ENCODE results near the gene CHTF18. TPM values are rescaled to one million over a fixed set of nuclear protein-coding genes. Genes with fewer than 3 reads are reported as not detected.

CHTF18 gene
- total and polyA plus RNA-seq, 2 experiments from 2014 or later = 61.3 to 129 TPM

GRCh38 chr16:800834-801511 lies 12.6 kb downstream of the CHTF18 start:
- peaks cover 23% of the 10 kb centered on the region; the same call in 2 of the 3 replicates for H3K36me3 Mint-ChIP-seq (ENCODE audit: low read depth)
- H3K4me1 ChIP-seq (ENCODE audit: insufficient read depth) = peaks cover 3% of the 10 kb centered on the region; the same call in 1 of the 2 replicates
- no peaks in the 10 kb centered on the region for H3F3A ChIP-seq (replicated peaks; ENCODE audit: low read depth)
- H3K4me1 Mint-ChIP-seq = peaks cover 4% of the 10 kb centered on the region; the same call in 1 of the 3 replicates
- peaks cover under 1% of the 10 kb centered on the region; the same call in 1 of the 2 replicates for H4K20me1 ChIP-seq (replicated peaks; ENCODE audit: insufficient read depth)
- H3K27me3 Mint-ChIP-seq (ENCODE audit: insufficient read depth, low read depth, poor library complexity) = peaks cover 31% of the 10 kb centered on the region
- no peak overlapping the region for H2AFZ ChIP-seq
- H3K9me2 ChIP-seq (ENCODE audit: insufficient read depth) = no peaks in the 10 kb centered on the region
- H3K79me2 ChIP-seq (replicated peaks; ENCODE audit: insufficient read depth) = no peaks in the 10 kb centered on the region
- H3K4me3 ChIP-seq = peak overlapping the region; percentile 57; the same call in 1 of the 2 replicates
- TF ChIP-seq, protein P1, sequence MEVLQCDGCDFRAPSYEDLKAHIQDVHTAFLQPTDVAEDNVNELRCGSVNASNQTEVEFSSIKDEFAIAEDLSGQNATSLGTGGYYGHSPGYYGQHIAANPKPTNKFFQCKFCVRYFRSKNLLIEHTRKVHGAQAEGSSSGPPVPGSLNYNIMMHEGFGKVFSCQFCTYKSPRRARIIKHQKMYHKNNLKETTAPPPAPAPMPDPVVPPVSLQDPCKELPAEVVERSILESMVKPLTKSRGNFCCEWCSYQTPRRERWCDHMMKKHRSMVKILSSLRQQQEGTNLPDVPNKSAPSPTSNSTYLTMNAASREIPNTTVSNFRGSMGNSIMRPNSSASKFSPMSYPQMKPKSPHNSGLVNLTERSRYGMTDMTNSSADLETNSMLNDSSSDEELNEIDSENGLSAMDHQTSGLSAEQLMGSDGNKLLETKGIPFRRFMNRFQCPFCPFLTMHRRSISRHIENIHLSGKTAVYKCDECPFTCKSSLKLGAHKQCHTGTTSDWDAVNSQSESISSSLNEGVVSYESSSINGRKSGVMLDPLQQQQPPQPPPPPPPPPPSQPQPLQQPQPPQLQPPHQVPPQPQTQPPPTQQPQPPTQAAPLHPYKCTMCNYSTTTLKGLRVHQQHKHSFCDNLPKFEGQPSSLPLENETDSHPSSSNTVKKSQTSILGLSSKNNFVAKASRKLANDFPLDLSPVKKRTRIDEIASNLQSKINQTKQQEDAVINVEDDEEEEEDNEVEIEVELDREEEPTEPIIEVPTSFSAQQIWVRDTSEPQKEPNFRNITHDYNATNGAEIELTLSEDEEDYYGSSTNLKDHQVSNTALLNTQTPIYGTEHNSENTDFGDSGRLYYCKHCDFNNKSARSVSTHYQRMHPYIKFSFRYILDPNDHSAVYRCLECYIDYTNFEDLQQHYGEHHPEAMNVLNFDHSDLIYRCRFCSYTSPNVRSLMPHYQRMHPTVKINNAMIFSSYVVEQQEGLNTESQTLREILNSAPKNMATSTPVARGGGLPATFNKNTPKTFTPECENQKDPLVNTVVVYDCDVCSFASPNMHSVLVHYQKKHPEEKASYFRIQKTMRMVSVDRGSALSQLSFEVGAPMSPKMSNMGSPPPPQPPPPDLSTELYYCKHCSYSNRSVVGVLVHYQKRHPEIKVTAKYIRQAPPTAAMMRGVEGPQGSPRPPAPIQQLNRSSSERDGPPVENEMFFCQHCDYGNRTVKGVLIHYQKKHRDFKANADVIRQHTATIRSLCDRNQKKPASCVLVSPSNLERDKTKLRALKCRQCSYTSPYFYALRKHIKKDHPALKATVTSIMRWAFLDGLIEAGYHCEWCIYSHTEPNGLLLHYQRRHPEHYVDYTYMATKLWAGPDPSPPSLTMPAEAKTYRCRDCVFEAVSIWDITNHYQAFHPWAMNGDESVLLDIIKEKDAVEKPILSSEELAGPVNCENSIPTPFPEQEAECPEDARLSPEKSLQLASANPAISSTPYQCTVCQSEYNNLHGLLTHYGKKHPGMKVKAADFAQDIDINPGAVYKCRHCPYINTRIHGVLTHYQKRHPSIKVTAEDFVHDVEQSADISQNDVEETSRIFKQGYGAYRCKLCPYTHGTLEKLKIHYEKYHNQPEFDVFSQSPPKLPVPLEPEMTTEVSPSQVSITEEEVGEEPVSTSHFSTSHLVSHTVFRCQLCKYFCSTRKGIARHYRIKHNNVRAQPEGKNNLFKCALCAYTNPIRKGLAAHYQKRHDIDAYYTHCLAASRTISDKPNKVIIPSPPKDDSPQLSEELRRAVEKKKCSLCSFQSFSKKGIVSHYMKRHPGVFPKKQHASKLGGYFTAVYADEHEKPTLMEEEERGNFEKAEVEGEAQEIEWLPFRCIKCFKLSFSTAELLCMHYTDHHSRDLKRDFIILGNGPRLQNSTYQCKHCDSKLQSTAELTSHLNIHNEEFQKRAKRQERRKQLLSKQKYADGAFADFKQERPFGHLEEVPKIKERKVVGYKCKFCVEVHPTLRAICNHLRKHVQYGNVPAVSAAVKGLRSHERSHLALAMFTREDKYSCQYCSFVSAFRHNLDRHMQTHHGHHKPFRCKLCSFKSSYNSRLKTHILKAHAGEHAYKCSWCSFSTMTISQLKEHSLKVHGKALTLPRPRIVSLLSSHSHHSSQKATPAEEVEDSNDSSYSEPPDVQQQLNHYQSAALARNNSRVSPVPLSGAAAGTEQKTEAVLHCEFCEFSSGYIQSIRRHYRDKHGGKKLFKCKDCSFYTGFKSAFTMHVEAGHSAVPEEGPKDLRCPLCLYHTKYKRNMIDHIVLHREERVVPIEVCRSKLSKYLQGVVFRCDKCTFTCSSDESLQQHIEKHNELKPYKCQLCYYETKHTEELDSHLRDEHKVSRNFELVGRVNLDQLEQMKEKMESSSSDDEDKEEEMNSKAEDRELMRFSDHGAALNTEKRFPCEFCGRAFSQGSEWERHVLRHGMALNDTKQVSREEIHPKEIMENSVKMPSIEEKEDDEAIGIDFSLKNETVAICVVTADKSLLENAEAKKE (CRISPR knock-in tag; IDR thresholded peaks at IDR 0.05) = no peak
- TF ChIP-seq ETS1 (IDR thresholded peaks at IDR 0.05) (no peak), CREB1 (CRISPR knock-in tag; IDR thresholded peaks at IDR 0.05; ENCODE audit: low read depth) (no peak), EZH2 (IDR thresholded peaks at IDR 0.05; ENCODE audit: low read depth, unreplicated experiment) (no peak), ZNF331 (CRISPR knock-in tag; IDR thresholded peaks at IDR 0.05; ENCODE audit: low read depth) (no peak), STAT1 (IDR thresholded peaks at IDR 0.05; ENCODE audit: unreplicated experiment) (no peak), CTCF (conservative IDR thresholded peaks at IDR 0.05; ENCODE audit: low read depth in 2 of 2) (no peak), ZNF114 (CRISPR knock-in tag; IDR thresholded peaks at IDR 0.05) (no peak), POLR2AphosphoS5 (IDR thresholded peaks at IDR 0.05; ENCODE audit: low read depth) (no peak), JUNB (IDR thresholded peaks at IDR 0.05; ENCODE audit: unreplicated experiment) (no peak), NANOG (IDR thresholded peaks at IDR 0.05; ENCODE audit: borderline replicate concordance) (no peak), EZH2phosphoT487 (IDR thresholded peaks at IDR 0.05; ENCODE audit: unreplicated experiment) (no peak)
- TF ChIP-seq, protein P2, sequence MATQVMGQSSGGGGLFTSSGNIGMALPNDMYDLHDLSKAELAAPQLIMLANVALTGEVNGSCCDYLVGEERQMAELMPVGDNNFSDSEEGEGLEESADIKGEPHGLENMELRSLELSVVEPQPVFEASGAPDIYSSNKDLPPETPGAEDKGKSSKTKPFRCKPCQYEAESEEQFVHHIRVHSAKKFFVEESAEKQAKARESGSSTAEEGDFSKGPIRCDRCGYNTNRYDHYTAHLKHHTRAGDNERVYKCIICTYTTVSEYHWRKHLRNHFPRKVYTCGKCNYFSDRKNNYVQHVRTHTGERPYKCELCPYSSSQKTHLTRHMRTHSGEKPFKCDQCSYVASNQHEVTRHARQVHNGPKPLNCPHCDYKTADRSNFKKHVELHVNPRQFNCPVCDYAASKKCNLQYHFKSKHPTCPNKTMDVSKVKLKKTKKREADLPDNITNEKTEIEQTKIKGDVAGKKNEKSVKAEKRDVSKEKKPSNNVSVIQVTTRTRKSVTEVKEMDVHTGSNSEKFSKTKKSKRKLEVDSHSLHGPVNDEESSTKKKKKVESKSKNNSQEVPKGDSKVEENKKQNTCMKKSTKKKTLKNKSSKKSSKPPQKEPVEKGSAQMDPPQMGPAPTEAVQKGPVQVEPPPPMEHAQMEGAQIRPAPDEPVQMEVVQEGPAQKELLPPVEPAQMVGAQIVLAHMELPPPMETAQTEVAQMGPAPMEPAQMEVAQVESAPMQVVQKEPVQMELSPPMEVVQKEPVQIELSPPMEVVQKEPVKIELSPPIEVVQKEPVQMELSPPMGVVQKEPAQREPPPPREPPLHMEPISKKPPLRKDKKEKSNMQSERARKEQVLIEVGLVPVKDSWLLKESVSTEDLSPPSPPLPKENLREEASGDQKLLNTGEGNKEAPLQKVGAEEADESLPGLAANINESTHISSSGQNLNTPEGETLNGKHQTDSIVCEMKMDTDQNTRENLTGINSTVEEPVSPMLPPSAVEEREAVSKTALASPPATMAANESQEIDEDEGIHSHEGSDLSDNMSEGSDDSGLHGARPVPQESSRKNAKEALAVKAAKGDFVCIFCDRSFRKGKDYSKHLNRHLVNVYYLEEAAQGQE (IDR thresholded peaks at IDR 0.05; ENCODE audit: unreplicated experiment) = no peak
- no peaks in the 10 kb centered on the region for H3K36me3 ChIP-seq (ENCODE audit: insufficient read depth)
- peak overlapping the region; percentile 91 for H3K4me2 ChIP-seq
- no peak overlapping the region for H3K27ac Mint-ChIP-seq
- H3K27me3 ChIP-seq (ENCODE audit: insufficient read depth) = peaks cover 43% of the 10 kb centered on the region
- no peaks in the 10 kb centered on the region; the same call in 1 of the 3 replicates for H3K9me3 Mint-ChIP-seq
- DNase-seq (ENCODE audit: low spot score) (no peak), ATAC-seq (peak; percentile 11)
- no peak overlapping the region for H3K27ac ChIP-seq (ENCODE audit: low read depth)
- H3K4me3 Mint-ChIP-seq = no peak overlapping the region
